ENCODE measurements around the gene TTC22. TPM values are rescaled to one million over a fixed set of nuclear protein-coding genes. Genes with fewer than 3 reads are reported as not detected.

Gene TTC22
- total RNA-seq, 2 experiments from 2014 or later: 19.8 to 20.9 TPM

DNA sequence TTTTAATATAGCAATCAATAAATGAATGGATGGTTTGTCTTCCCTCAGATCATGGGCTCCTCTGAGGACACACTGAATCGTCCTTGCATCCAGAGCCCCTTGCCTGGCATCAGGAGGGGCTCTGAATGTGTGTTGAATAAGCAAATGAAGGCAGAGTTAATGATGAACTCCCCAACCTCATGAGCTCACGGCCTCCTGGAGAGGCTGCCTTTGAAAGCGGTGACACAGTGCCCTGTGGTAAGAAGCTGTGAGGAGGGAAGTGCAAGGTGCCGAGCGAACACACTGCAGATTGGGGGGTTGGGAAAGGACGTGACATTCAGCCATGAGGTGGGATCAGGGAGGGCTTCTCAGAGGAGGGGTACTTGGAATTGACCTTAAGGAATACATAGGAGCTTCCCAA is 33.6 kb downstream of the TTC22 start:
- Mint-ChIP-seq H3K9me3 (no peaks in the 10 kb centered on the region), H3K27ac (no peak overlapping the region), H3K4me3 (no peak overlapping the region), H3K4me1 (peaks cover 17% of the 10 kb centered on the region), H3K36me3 (ENCODE audit: low read depth) (no peaks in the 10 kb centered on the region), H3K27me3 (no peaks in the 10 kb centered on the region)
- CTCF ChIA-PET: interaction anchor here (1.0 to 4.5 kb wide), 3 partner anchors 25 to 36 kb away, joined by 3 to 18 read pairs (median 18); partner anchors contain the start of gene TTC22
- no peak for DNase-seq
- POLR2A ChIA-PET: interaction anchor here (0.9 to 1.9 kb wide), 2 partner anchors 33 to 39 kb away, joined by 3 to 8 read pairs; partner anchors contain the start of gene TTC22

DNA sequence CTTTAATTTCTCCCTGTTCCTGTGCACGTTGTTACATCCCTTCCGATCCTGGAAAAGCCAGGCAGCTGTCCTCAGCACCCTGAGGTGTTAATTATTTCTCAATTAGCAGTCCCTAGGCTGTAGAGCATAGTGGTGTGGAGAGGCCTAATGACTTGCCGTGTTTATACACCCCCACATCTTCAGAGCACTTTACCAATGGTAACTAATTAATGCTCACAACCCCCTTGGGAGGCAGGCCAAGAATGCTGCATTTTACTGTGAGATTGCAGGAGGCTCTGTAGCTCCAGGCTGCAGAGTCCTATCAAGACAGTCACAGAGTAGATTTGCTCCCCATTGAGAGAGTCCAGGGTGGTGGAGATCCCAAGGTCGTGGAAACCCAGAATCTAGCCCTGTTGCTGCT is 34.4 kb downstream of the TTC22 start:
- no peaks in the 10 kb centered on the region for H3K36me3 Mint-ChIP-seq (ENCODE audit: low read depth)
- peaks cover 17% of the 10 kb centered on the region for H3K4me1 Mint-ChIP-seq
- POLR2A ChIA-PET: interaction anchor here (1.7 to 1.9 kb wide), 2 partner anchors 34 to 40 kb away, joined by 5 to 8 read pairs; partner anchors contain the start of gene TTC22
- H3K4me3 Mint-ChIP-seq: no peak overlapping the region
- H3K9me3 Mint-ChIP-seq: no peaks in the 10 kb centered on the region
- no peak for DNase-seq
- H3K27me3 Mint-ChIP-seq: no peaks in the 10 kb centered on the region
- CTCF ChIA-PET: interaction anchor here (3.0 to 4.5 kb wide), 2 partner anchors 26 to 34 kb away, joined by 18 read pairs; partner anchors contain the start of gene TTC22
- no peak overlapping the region for H3K27ac Mint-ChIP-seq

DNA sequence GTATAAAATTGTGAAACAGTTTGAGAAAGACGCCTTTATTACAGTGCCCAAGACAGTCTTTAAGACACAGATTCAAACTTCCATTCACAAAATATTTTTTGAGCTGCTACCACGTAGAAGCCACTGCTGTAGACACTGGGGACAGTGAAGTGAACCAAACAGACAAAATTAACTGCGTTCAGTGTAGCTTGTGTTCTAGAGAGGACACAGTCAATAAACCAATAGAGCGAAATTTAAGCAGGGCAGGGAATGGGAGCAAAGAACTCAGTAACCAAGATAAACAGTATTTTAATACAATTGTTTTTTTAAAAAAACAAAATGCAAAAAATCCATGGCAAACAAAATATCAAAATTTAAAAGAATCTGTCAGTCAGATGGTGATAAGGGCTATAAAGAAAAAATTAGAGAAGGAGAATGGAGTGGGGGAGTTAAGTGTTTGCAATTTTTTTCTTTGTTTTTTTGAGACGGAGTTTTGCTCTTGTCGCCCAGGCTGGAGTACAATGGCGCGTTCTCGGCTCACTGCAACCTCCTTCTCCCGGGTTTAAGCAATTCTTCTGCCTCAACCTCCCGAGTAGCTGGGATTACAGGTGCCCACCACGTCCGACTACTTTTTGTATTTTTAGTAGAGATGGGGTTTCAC is 36.1 kb downstream of the TTC22 start:
- peaks cover 17% of the 10 kb centered on the region for H3K4me1 Mint-ChIP-seq
- POLR2A ChIA-PET: interaction anchor here (0.8 to 1.9 kb wide), 2 partner anchors 10 to 18 kb away, joined by 4 to 6 read pairs; no protein-coding TSS in a partner anchor
- CTCF ChIA-PET: interaction anchor here (1.5 to 4.5 kb wide), 3 partner anchors 27 to 40 kb away, joined by 3 to 18 read pairs (median 18); partner anchors contain the start of gene TTC22

DNA sequence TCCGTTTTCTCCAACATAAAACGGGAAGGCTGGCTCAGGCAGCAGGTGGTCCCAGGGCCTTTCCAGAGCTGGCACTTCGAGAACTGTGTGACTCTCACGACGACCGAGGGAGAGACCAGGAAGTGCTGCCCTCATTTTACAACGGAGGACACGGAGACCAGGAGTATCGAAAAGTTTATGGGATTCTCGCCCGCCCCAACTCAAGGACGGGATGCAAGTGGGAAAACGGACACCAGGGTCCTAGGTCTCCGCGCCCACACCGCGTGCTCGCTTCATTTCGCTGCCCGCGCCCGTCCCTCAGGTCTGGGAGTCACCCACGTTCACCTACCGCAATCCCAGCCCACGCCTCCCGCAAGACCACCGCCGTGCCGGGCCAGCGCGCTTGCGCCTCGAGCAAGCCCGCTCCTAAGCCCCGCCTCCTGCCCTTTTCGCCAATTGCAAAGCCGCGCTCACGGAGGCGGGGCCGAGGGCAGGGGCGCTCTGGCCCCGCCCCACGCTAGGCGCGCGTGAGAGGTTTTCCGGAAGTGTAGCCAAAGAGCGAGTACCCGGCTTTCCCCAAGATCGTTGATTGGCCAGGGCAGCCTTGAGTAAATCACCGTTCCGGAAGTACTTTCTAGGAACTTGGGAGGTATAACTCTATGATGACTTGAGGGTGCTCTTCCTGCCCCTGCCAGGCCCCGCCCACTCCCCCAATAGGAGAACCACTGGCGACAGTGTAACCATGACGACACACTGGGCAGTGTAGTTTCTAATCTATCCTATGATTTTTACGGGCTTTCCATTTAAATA is 36.8 kb downstream of the TTC22 start, which contains the start of gene PARS2:
Gene PARS2, minus strand, starts transcription at position 391 of the 789 bp plus-strand sequence. CDS start 5,362 bp downstream, outside the sequence.
- POLR2A ChIA-PET: interaction anchor here (0.6 to 1.9 kb wide), 4 partner anchors 11 to 48 kb away, joined by 3 to 6 read pairs (median 4); partner anchors contain the start of gene TTC4
- CTCF ChIA-PET: interaction anchor here (1.4 to 4.5 kb wide), 4 partner anchors 28 to 46 kb away, joined by 3 to 18 read pairs (median 12); partner anchors contain the start of gene TTC22
- no peaks in the 10 kb centered on the region for H3K27me3 Mint-ChIP-seq
- H3K27ac Mint-ChIP-seq: peak within 1 kb of the TSS; percentile 71
- H3K9me3 Mint-ChIP-seq: no peaks in the 10 kb centered on the region
- H3K4me1 Mint-ChIP-seq: peaks cover 17% of the 10 kb centered on the region
- H3K4me3 Mint-ChIP-seq: peak within 1 kb of the TSS; percentile 89
- no peaks in the 10 kb centered on the region for H3K36me3 Mint-ChIP-seq (ENCODE audit: low read depth)
- DNase-seq: peak; percentile 96

More for the DNA sequence above, 36.1 kb downstream of the TTC22 start:
- DNase-seq: no peak
- Mint-ChIP-seq H3K27ac (no peak overlapping the region), H3K27me3 (no peaks in the 10 kb centered on the region), H3K36me3 (ENCODE audit: low read depth) (no peaks in the 10 kb centered on the region), H3K9me3 (no peaks in the 10 kb centered on the region), H3K4me3 (peak overlapping the region; percentile 89)

DNA sequence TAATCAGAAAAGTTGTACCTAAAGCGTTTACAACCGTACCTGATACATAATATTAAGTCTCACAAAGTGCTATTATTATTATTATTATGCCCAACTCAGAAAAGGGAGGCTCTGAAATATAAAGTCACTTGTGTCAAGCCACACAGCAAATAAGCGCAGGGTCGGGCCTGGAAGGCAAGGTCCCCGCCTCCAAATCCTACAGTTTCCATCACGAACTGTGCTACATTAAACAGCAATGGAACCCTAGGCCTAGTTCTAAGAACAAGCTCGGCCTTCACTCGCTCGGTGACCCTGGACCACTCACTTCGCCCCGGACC is 37.3 kb downstream of the TTC22 start:
- H3K9me3 Mint-ChIP-seq: no peaks in the 10 kb centered on the region
- DNase-seq: no peak
- ChIA-PET CTCF (interaction anchor here (1.4 to 4.5 kb wide), 4 partner anchors 28 to 46 kb away, joined by 3 to 18 read pairs (median 4); no protein-coding TSS in a partner anchor), POLR2A (interaction anchor here (0.6 to 1.9 kb wide), 3 partner anchors 19 to 48 kb away, joined by 3 to 6 read pairs (median 3); partner anchors contain the start of gene TTC4)
- H3K27ac Mint-ChIP-seq: peak overlapping the region; percentile 53
- H3K4me3 Mint-ChIP-seq: peak overlapping the region; percentile 89
- no peaks in the 10 kb centered on the region for H3K27me3 Mint-ChIP-seq
- H3K36me3 Mint-ChIP-seq (ENCODE audit: low read depth): no peaks in the 10 kb centered on the region
- peaks cover 17% of the 10 kb centered on the region for H3K4me1 Mint-ChIP-seq

DNA sequence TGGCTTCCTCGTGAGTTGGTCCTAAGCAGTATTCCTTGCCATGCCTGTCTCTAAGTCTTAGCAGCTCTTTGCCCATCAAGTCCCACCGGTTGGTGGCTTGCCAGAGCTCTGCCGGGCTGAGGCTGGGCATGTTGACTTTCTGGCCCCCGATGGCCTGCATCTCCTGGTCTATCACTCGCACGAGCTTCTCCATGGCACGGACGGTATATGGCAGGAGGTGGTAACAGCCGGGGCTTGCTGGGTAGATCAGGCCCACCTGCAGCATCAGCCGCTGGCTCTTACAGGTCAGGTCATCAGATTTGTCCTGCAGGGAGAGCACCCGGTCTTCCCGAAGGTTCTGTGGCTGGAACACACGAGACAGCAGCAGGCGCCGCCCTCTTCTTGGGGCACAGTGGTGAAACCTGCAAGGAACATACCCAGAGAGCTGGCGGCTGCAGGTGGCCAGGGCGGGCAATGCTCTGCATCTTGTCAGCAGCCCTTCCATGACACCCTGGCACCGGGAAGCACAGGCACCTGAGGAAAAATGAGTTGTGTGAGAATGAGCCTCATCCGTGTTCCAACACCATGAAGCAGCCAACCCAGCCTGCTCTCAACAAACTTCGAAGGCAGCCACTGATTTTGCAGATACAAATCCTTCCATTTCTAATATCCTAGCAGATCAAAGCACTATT is 42.3 kb downstream of the TTC22 start:
- Mint-ChIP-seq H3K27ac (no peak overlapping the region), H3K4me1 (peaks cover 8% of the 10 kb centered on the region), H3K36me3 (ENCODE audit: low read depth) (no peaks in the 10 kb centered on the region), H3K27me3 (no peaks in the 10 kb centered on the region), H3K9me3 (no peaks in the 10 kb centered on the region), H3K4me3 (no peak overlapping the region)
- no peak for DNase-seq
- ChIA-PET POLR2A (interaction anchor here (1.1 kb wide), 1 partner anchor 18 kb away, joined by 3 read pairs; no protein-coding TSS in a partner anchor), CTCF (no interaction called here)

DNA sequence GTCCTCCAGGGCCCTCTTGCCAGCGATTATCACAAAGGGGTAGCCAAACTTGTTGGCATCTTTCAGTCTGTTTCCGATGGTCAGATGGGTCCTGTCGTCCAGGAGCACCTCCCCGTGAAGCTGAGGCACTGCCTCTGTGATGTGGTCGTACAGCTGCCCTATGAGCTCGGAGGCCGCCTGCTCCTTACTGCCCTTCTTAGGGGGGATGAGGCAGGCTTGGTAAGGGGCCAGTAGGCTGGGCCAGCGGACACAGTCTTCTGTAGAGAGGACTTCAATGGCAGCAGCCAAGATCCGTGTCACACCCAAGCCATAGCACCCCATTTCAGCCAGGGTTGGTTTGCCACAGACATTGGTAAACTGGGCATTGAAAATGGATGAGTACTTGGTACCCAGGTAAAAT is 43.3 kb downstream of the TTC22 start:
- H3K4me1 Mint-ChIP-seq: peaks cover under 1% of the 10 kb centered on the region
- POLR2A ChIA-PET: no interaction called here
- no peaks in the 10 kb centered on the region for H3K27me3 Mint-ChIP-seq
- no peak for DNase-seq
- H3K9me3 Mint-ChIP-seq: no peaks in the 10 kb centered on the region
- no peaks in the 10 kb centered on the region for H3K36me3 Mint-ChIP-seq (ENCODE audit: low read depth)
- no peak overlapping the region for H3K27ac Mint-ChIP-seq
- H3K4me3 Mint-ChIP-seq: no peak overlapping the region
- CTCF ChIA-PET: interaction anchor here (1.8 kb wide), 1 partner anchor 44 kb away, joined by 7 read pairs; no protein-coding TSS in a partner anchor

DNA sequence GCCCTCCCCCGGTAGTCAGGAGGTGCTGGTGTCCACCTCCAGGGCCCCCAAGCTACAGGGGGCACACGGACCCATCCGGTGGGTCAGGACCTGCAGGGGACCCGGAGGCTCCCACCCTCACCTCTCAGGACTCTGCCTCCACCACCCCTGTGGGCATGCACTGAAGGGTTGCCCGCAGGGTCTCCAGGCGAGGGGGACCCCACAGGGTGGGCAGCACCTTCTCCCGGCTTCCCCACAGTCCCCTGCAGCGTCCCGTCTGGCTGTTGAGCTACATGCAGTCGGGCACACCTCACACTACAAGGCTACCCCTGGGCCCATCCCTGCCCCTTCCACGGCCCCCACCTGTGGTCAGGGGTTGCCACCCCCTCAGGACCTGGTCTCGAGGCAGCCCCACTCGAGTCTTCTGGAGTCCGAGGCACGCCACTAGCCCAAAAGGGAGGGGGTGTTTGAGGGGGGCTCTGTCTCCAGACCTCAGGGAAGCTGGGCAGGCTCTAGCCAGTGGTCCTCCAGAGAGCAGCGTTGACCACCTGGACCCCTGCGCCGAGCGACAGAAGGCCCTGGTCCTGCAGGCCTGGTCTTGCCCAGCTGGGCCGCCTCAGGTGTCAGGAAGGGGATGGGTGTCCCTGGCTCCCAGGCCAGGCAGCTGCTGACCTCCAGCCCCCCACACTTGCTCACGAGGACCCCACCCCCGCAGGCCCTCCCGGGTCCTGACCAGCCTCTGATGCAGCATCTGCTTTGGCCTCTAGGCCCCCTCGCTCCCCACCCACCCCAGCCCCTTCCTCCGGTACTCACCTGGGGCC is 46.4 kb downstream of the TTC22 start:
- no peaks in the 10 kb centered on the region for H3K9me3 Mint-ChIP-seq
- CTCF ChIA-PET: no interaction called here
- no peaks in the 10 kb centered on the region for H3K27me3 Mint-ChIP-seq
- no peaks in the 10 kb centered on the region for H3K4me1 Mint-ChIP-seq
- POLR2A ChIA-PET: no interaction called here
- H3K36me3 Mint-ChIP-seq (ENCODE audit: low read depth): no peaks in the 10 kb centered on the region
- no peak for DNase-seq
- H3K27ac Mint-ChIP-seq: no peak overlapping the region
- no peak overlapping the region for H3K4me3 Mint-ChIP-seq

DNA sequence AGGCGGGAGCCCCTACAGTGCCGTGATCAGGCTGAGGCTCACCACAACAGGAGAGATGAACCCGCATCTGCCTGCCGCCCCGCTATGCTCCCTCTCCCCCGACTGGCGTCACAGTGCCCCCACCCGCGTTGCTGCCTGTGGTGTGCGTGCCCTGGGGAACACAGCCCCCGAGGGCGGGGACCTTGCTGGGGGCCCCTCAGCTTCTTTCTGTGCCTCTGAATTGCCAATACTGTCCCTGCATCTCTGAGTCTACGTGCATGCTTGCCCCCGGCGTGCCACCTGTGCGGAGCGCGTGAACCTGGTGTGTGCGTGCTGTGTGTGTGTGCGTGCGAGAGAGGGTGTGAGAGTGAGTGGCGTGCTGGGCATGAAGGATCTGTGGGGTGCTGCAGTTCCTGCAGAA is 47.1 kb downstream of the TTC22 start:
- Mint-ChIP-seq H3K4me3 (no peak overlapping the region), H3K27ac (no peak overlapping the region), H3K9me3 (no peaks in the 10 kb centered on the region), H3K36me3 (ENCODE audit: low read depth) (no peaks in the 10 kb centered on the region), H3K27me3 (no peaks in the 10 kb centered on the region), H3K4me1 (no peaks in the 10 kb centered on the region)
- DNase-seq: no peak
- POLR2A ChIA-PET: no interaction called here
- CTCF ChIA-PET: no interaction called here

DNA sequence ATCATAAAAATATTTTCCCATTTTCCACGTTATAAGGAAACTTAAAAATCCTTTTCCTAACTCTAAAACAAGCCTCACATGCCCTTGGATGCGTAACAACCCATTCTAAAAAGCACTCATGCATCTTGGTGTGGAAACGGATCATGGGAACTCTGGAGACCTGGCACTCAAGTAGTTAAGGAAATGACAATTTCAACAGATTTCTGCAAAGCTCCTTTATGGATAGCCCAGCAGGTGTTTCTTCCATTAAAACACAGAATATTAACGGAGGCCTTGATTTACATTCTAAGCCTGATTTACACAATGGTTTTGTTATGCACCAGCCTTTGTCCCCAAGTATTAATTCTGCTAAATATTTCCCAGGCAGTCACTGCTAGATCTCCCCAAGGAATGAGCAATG is 49.7 kb downstream of the TTC22 start:
- POLR2A ChIA-PET: interaction anchor here (1.3 kb wide), 1 partner anchor 50 kb away, joined by 3 read pairs; no protein-coding TSS in a partner anchor

DNA sequence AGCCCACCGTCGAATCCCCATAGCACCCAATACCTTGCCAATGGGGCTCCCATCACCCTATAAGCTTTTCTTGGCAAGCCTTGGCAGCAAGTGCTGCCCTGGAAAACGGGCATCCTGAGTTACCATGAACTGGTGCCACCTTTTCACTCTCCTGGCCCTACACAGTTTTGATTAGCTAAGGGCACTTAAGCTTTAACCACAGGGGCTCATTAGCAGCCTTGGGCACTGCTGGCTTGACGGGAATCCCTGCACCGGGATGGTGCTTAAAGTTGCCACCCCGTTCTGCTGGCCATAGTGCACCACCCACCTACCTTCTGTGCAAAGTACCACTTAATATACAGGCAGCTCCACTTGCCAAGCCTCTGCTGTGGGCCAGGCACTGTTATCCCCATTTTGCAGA is 50.5 kb downstream of the TTC22 start:
- POLR2A ChIA-PET: interaction anchor here (0.5 kb wide), 1 partner anchor 50 kb away, joined by 3 read pairs; no protein-coding TSS in a partner anchor
- CTCF ChIA-PET: no interaction called here
- H3K4me3 Mint-ChIP-seq: no peak overlapping the region
- H3K36me3 Mint-ChIP-seq (ENCODE audit: low read depth): no peaks in the 10 kb centered on the region
- H3K27ac Mint-ChIP-seq: no peak overlapping the region
- H3K4me1 Mint-ChIP-seq: no peaks in the 10 kb centered on the region
- no peaks in the 10 kb centered on the region for H3K27me3 Mint-ChIP-seq
- H3K9me3 Mint-ChIP-seq: no peaks in the 10 kb centered on the region
- DNase-seq: no peak

More for the DNA sequence above, 49.7 kb downstream of the TTC22 start:
- H3K4me1 Mint-ChIP-seq: no peaks in the 10 kb centered on the region
- H3K27ac Mint-ChIP-seq: no peak overlapping the region
- H3K9me3 Mint-ChIP-seq: no peaks in the 10 kb centered on the region
- CTCF ChIA-PET: no interaction called here
- H3K36me3 Mint-ChIP-seq (ENCODE audit: low read depth): no peaks in the 10 kb centered on the region
- DNase-seq: no peak
- H3K27me3 Mint-ChIP-seq: no peaks in the 10 kb centered on the region
- H3K4me3 Mint-ChIP-seq: no peak overlapping the region

Data from activated CD4-positive, alpha-beta memory T cell treated with anti-CD3 and anti-CD28 coated beads, Interleukin-2, amount 10 ng/mL, durations not matched to agents 7 days and 5 days (primary cell).